ENCODE data around the gene VOPP1.

VOPP1 gene

GRCh38 chr7:55540226-55540858 is 32.0 kb downstream of the VOPP1 start:
- TF ChIP-seq, protein P1, sequence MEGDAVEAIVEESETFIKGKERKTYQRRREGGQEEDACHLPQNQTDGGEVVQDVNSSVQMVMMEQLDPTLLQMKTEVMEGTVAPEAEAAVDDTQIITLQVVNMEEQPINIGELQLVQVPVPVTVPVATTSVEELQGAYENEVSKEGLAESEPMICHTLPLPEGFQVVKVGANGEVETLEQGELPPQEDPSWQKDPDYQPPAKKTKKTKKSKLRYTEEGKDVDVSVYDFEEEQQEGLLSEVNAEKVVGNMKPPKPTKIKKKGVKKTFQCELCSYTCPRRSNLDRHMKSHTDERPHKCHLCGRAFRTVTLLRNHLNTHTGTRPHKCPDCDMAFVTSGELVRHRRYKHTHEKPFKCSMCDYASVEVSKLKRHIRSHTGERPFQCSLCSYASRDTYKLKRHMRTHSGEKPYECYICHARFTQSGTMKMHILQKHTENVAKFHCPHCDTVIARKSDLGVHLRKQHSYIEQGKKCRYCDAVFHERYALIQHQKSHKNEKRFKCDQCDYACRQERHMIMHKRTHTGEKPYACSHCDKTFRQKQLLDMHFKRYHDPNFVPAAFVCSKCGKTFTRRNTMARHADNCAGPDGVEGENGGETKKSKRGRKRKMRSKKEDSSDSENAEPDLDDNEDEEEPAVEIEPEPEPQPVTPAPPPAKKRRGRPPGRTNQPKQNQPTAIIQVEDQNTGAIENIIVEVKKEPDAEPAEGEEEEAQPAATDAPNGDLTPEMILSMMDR (IDR thresholded peaks at IDR 0.05; ENCODE audit: low read depth, low read length): no peak
- no peak for DNase-seq (ENCODE audit: extremely low read depth, low read depth)

- no peak for DNase-seq (ENCODE audit: extremely low read depth, low read depth)
- TF ChIP-seq, protein P1 (IDR thresholded peaks at IDR 0.05; ENCODE audit: low read depth, low read length): no peak
Observed at GRCh38 chr7:55539380-55539779, 32.9 kb downstream of the VOPP1 start.

DNA sequence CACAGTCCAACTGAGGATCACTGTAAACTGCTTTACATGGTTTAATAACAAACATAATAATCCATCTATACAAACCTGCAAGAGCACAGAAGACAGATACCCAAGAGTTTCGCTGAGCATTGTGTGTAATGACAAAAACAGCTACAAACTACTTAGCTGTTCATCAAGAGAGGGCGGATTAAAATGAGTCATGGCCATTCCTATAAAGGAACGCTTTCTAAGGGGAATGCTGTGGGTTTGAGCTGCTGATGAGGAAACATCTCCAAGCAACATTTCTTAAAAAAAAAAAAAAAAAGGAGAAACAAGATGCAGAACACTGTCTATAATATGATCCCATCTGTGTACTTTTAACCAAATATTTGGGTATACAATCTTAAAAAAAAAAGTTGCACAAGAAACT is 33.8 kb downstream of the VOPP1 start:
- DNase-seq (ENCODE audit: extremely low read depth, low read depth): peak; percentile 73
- TF ChIP-seq, protein P1 (IDR thresholded peaks at IDR 0.05; ENCODE audit: low read depth, low read length): no peak

GRCh38 chr7:55537458-55537990 is 34.8 kb downstream of the VOPP1 start:
- TF ChIP-seq, protein P1 (IDR thresholded peaks at IDR 0.05; ENCODE audit: low read depth, low read length): no peak
- no peak for DNase-seq (ENCODE audit: extremely low read depth, low read depth)

GRCh38 chr7:55536619-55537457 is 35.5 kb downstream of the VOPP1 start:
- TF ChIP-seq, protein P1 (IDR thresholded peaks at IDR 0.05; ENCODE audit: low read depth, low read length): no peak
- no peak for DNase-seq (ENCODE audit: extremely low read depth, low read depth)

GRCh38 chr7:55535617-55536016 is 36.7 kb downstream of the VOPP1 start:
- DNase-seq (ENCODE audit: extremely low read depth, low read depth): no peak
- TF ChIP-seq, protein P1 (IDR thresholded peaks at IDR 0.05; ENCODE audit: low read depth, low read length): no peak

Measured in AG09319 (cell line).